GM12801 (cell line): ENCODE results near the gene KAZN.

Source experiments
- CTCF ChIP-seq: IDR thresholded peaks from one replicate; pipeline ENCODE4 v1.5.1; 2011; ENCODE audit warnings: control low read depth; ENCODE audit not compliant: insufficient read length; ENCODE audit errors: extremely low read depth

Gene KAZN

GRCh38 chr1:14576155-14576554 lies 22.3 kb upstream of the KAZN start:
- TF ChIP-seq CTCF = no peak

- TF ChIP-seq CTCF = no peak
Observed at GRCh38 chr1:14577261-14577660, 21.2 kb upstream of the KAZN start.

GRCh38 chr1:14578156-14578555 lies 20.3 kb upstream of the KAZN start:
- TF ChIP-seq CTCF = no peak

GRCh38 chr1:14580986-14581385 lies 17.5 kb upstream of the KAZN start:
- no peak for TF ChIP-seq CTCF

GRCh38 chr1:14583788-14584187 lies 14.7 kb upstream of the KAZN start:
- TF ChIP-seq CTCF = no peak

GRCh38 chr1:14585728-14586127 lies 12.8 kb upstream of the KAZN start:
- no peak for TF ChIP-seq CTCF

- TF ChIP-seq CTCF = no peak
Observed at GRCh38 chr1:14590411-14591180, 7.9 kb upstream of the KAZN start.
